Fibroblast of the conjunctiva (primary cell): ENCODE data around the gene PRKAG2.
A peak's percentile ranks its signal among the peaks of the same experiment; 100 is the strongest.

Experiments used
- DNase-seq: peaks from one replicate; pipeline ENCODE4 v3.0.0-alpha.2; 2010; ENCODE audit warnings: low read depth

The PRKAG2 gene

DNA sequence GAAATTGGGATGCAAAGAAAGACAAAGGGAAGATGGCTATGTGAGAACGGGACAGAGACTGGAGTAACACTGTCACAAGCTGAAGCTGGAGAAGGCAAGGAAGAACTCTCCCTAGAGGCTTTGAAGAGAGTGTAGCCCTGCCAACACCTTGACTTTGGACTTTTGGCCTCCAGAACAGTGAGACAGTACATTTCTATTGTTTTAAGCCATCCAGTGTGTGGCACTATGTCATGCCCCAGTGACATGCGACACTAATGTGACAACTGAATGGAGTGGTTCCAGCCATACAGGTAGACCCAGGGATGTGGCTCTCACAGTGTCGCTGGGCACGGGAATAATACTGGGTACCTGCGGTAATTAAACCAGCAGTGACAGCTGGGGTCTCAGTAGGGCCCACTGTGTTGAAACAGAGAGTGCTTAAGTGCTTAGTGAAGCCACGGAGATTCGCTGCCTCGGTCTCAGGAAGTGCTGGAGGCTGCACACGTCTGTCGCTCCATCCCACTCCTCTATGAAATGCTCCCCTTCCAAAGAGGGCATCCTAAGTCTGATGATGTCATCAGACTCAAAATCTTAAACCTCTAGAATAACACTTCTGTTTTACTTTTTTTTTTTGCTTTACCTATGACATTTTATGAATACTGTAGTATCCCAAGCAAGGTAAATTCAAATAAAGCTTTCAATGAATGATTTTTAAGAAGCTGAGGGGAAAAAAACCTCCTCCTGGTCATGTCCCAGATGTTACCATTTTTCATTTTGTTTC is 202.6 kb downstream of the PRKAG2 start:
- DNase-seq: no peak

DNA sequence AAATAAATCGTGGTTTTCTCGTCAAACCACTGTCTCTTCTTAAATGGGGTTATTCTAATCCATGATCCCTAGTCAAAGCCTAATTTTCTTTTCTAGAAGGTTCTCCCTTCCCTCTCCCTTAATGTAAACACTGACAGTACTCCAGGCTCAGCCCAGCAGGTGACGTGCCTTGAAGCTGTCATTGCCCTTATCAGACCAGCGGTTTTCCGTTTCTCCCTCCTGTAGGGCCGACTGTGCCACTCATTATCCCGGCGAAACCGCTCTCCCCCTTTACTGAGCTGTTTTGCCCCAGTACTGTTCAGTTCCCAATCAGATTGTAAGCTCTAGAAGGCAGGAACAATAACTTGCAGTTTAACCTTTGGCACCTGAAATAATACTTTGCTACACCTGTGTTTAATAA is 203.7 kb downstream of the PRKAG2 start:
- DNase-seq: no peak

DNA sequence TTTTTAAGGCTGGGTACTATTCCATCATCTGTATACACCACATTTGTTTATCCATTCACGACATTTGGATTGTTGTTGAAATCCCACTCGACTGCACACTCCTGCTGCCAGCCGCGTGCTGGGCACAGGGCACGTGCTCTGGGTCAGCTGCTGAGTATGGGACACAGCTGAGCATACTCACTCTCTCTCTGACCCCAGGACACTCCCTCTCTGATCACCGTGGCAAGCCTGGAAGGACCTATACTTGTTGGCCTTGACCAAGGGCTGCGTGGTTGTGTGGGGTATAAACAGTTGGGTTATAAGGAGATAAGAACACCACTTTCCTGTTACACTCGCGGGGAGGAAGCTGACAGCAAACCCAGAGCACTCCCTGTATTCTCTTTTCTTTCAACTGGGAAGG is 204.2 kb downstream of the PRKAG2 start:
- DNase-seq: no peak

DNA sequence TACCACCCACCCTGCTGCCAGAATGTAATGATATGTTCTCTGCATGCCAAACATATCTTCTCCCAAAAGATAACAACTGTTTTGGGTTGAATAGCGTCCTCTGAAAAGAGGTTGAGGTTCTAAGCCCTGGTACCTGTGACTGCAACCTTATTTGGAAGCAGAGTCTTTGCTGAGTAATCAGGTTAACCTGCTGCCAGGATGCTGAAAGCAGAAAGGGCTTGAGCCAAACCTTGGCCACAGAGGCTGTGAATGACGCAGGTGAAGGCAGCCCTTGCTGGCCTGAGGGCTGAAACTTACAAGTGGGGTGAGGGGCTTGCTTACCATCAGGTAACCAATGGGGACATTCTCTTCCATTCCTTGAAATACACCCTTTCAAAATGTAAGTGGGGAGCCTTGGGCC is 205.4 kb downstream of the PRKAG2 start:
- no peak for DNase-seq

DNA sequence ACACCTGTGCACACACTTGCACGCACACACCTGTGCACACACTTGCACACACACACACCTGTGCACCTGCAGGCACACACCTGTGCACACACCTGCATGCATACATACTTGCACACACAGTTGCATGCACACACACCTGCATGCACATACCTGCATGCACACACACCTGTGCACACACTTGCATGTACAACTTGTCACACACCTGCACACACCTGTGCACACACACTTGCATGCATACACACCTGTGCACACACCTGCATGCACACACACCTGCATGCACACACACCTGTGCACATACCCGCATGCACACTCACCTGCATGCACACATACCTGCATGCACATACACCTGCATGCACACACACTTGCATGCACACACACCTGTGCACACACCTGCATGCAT is 207.2 kb downstream of the PRKAG2 start:
- DNase-seq: no peak

DNA sequence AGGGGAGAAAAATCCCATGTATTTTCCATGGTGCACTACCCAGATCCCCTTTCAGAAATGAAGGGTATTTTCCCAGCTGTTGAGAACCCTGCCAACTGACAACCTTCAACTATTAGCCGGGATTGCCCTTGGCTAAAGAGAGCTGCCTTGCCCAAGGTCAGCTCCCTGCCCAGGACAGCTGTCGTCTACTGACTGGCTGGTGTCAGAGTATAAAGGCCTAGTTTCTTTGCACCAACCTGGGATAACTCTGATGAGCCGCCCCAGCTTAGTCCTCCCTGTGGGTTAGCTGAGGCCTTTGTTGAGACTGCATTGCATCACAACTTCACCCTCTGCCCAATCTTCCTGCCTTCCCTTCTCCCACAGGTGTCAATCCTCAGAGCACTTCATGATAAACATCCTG is 210.0 kb downstream of the PRKAG2 start:
- no peak for DNase-seq

DNA sequence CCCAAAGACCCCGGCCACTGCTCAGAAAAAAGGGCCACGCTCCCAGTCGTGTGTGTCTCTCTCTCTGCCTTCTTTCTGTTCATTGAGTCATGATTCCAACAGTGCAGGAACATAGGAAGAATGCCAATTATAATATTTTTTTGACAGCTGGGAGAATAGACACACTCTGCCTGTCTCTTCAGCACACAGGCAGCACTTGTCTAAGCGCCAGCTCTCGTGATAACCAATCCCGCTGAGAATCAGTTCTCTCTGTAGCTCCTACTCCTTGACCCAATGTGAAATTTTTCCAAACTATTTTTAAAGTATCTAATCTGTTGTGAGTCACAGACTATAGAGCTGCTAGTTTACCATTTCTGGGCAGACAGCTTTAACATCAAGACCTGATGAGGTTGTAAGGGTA is 211.5 kb downstream of the PRKAG2 start:
- DNase-seq: peak; percentile 61

DNA sequence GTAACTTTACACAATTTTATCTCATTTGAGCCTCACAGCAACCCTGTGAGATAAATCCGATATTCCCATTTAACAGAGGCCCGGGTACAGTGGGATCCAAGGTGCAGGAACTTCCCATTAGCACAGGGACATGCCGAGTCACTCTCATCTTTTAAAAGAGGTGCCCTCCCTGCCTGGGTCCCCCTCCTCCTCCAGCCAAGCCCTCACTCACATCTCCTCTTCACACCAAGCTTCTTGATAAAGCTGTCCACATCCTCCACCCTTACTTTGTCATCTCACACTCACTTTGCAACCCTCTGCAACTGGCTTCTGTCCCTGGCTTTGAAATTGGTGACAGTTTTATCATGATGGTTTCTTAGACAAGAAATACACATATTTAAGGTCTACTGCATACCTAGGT is 212.6 kb downstream of the PRKAG2 start:
- DNase-seq: no peak

DNA sequence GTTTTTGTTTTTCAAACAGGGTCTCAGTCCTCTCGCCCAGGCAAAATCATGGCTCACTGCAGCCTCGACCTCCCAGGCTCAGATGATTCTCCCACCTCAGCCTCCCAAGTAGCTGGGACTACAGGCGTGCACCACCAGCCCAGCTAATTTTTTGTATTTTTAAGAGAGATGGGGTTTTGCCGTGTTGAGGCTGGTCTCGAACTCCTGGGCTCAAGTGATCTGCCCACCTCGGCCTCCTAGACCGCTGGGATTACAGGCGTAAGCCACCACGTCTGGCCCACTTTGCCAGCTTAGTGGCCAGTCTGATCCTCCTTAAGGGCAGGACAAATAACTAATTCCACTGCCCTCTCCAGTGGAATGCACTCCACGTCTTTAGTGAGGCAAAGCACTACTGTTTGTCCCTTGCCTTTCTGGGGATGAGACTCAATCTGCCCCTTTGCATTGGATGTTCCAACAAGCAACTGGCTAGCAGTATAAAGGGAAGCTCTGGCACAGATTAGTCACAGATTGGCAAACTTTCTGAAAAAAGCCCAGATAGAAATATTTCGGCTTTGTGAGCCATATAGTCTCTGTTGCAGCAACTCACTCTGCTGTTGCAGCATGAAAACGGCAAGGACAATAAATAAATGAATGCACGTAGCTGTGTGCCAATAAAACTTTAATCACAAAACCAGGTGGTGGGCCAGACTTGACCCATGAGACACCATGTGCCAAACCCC is 213.4 kb downstream of the PRKAG2 start:
- DNase-seq: peak; percentile 47

DNA sequence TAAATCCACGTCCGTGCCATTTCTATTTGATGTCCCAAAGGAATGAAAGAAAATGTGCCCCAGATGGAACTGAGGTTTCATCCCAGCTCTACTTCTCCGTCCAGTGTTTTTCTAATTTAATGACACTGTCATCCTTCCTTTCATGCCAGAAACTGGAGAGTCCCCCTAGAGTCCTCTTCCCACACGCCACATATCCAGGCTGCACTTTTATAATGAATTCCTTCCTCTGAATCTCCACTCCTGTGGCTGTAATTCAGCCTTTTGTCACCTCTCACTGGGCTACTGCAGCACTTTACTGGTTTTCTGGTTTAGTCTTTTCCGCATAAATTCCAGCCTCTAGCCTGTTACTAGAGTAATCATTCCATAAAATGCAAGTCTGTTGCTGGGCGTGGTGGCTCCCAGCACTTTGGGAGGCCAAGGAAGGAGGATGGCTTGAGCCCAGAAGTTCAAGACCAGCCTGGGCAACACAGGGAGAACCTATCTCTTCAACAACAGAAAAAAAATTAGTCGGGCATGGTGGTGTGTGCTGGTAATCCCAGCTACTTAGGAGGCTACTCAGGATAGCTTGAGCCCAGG is 214.6 kb downstream of the PRKAG2 start:
- no peak for DNase-seq

DNA sequence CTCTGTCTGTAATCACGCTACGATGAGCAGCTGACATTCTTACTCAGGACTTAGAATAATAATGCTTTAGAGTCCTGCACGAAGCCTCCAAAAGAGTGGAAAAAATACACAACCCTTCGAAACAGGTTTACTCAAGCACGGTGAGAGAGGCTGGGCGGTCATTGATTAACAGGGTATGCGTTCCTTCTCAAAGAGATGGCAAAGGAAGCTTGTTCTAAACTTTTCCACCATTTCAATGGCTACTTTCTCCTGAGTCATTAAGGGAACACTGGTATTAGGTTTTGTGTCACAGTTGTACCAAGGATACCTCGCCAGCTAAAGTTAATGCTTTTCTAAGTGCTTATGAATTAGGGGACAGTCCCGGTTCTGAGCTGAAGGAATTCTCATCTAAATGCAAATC is 215.3 kb downstream of the PRKAG2 start:
- DNase-seq: no peak

DNA sequence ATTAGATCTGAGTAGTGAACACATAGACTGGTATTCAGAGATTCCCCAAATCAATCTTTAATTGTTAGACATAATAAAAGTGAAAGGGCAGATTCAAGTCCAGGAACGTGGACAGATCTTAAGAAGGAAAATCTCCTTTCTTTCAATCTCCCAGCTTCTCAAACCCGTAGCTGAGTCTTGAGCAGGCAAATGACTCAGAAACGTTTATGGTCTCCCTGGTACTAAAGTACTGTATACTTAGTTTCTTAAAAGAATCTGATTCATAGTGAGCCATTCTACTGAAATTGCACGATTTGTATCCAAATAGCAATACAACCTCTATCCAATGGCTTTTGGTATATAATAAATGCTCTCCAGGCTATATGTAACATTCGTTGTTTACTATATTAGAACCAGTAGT is 216.8 kb downstream of the PRKAG2 start:
- DNase-seq: no peak

DNA sequence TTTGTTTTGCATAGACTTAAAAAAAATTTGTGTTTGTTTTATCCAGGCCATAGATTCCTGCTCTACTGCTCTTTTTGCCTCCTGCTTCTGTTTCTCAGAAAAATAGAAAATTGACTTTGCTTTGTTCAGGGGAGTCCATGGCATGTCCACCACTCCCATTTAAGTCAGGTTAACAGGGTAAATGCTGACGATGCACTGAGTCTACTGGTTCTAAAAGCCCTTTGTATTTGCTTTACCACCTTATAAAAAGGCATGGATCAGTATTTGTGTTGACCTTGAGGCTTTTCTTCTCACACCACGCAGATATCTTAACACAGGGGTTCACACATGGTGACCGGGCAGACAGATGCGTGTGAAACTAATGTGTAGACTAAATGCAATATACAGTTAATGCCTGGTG is 217.7 kb downstream of the PRKAG2 start:
- DNase-seq: no peak

DNA sequence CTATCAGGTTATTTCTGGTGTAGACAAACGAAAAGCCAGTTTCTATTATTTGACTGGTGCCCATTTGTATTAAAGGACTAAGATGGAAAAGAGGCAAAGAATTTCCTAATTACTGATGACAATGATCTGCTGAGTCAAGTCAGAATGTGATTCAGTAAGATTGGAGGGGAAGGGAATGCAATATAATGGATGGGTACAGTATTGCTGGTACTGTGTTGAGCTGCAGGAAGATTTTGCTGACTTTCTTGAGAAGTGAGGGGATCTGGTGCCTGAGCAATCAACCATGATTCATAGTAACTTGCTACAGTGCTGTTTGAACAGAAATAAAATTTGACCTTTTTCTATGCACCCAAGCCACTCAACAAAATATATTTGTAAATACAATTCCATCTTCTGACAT is 218.1 kb downstream of the PRKAG2 start:
- DNase-seq: no peak

DNA sequence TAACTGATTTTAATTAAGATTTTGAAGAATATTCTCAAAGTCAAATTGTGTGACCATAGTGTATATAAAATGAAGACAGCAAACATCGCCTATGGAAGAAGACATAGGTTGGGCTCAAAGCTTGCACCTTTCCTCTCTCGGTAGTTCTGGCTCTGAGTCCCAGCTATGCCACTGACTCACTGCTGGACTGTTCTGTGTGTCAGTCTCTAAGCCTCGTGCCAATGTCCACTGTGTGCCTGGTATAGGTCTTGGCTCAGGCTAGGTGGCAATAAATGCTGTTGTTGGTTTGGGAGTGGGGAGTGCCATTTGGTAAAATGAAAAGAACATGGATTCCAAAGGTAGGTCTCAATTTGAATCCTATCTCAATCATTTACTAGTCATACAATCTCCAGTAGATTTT is 219.7 kb downstream of the PRKAG2 start:
- no peak for DNase-seq

DNA sequence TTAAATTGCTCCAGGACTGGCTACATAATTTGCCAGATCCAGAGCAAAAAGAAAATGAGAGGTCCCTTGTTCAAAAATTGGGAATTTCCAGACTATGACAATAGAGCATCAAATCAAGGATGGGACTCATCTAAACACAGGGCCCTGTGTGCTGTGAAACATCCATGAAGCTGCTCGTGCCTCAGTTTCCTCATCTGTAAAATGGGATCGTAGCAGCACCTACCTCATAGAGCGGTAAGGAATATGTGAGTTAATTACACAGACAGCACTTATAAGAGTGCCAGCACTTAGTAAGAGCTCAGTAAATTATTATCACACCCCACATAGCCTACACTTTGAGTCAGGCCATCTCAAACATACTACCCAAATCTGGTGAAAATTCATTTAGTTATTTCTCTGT is 221.4 kb downstream of the PRKAG2 start:
- DNase-seq: no peak

DNA sequence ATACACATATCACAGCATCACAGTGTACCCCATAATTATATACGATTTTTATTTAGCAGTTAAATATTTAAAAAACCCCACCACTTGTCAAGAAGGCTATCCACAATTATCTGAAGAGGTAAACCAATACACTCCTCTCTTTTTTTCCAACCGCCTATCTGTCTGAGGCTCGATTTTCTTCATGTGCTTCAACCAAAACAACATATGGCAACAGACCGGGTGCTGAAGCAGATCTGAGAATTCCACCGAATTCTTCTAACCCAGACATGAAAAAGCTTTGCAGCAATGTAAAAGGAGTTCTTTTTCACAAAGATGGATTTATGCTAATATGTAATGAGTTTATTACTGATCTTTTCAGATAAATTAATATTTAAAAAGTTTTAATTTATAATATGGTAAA is 224.8 kb downstream of the PRKAG2 start:
- DNase-seq: no peak

DNA sequence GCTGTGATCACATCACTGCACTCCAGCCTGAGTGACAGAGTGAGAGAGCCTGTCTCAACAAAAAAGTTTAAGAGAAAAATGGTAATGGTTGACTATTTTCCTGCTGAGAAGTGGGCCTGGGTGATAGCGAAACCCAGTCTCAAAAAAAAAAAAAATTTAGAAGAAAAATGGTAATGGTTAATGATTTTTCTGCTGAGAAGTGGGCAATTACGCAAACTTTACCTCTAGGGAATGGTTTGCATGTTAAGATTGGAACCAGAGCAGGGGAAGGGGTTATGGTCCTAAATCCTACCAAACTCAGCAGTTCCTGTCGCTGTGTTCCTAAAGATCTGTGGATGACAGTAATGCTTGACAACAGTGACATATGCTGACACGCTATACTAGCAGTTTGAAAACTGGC is 226.8 kb downstream of the PRKAG2 start:
- DNase-seq: no peak

DNA sequence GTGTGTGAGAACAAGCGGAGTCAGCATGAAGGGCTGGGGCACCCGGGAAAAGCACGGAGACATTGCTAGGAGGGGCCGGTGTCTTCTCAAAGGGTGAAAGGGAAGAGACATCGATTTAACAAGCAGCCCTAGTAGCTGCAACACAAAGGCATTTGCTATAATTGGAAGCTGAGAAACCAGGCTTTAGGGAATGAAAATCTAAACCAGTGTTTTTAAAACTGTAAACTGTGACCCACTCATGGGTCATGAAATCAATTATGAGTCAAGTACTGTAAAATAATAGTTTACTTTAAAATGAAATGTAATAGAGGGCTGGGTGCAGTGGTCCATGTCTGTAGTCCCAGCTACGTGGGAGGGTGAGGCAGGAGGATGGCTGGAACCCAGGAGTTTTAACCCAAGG is 228.5 kb downstream of the PRKAG2 start:
- DNase-seq: no peak

DNA sequence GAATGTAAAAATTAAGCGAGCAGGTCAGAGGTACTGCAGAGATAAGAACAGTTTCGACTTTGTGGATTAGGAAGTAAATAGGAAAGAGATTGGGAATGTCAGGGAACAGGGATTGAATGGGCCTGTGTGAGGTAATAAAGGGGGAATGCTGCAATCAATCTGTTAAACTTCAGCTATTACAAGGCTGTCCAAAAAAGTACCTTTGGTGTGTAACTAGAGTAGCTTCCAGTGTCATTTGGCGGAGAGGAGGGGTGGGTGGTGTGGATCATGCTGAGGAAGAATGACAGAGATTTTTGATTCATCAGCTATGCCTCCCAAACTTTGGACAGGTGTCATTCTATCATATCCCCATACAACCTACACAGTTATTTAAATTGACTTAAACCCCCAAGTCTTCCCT is 229.0 kb downstream of the PRKAG2 start:
- DNase-seq: no peak

DNA sequence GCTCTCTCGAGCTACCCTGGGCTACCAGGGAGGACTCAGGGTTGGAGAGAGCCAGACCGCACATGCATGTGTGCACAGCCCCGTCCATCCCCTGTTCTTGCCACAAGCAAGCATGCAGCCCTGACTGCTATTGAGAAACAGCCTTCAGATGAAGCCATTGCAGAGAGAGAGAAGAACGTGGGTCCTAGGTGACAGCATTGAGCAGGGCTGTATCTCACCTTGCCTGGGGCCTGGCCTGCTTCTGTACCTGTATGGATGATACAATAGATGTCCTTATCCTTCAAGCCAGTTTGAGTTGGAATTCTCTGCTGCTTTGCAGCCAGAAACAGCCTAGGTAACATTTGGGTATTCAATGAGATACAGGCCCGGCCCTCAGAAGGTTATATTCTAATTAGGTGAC is 229.9 kb downstream of the PRKAG2 start:
- DNase-seq: no peak

DNA sequence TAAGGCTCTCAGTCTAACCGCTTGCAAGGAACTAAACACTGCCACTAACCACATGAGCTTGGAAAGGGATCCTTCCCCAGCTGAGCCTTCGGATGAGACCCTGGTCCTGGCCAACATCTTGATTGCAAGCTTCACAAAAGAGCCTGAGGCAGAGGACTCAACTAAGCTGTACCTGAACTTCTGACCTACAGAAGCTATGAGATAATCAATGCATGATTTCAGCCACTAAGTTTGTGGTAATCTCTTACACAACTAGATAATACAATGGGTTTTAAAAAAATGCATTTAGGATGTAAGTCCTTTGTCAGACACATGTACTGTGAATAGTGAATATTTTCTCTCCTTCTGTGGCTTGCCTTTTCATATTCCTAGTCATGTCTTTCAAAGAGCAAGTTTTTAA is 231.6 kb downstream of the PRKAG2 start:
- no peak for DNase-seq

DNA sequence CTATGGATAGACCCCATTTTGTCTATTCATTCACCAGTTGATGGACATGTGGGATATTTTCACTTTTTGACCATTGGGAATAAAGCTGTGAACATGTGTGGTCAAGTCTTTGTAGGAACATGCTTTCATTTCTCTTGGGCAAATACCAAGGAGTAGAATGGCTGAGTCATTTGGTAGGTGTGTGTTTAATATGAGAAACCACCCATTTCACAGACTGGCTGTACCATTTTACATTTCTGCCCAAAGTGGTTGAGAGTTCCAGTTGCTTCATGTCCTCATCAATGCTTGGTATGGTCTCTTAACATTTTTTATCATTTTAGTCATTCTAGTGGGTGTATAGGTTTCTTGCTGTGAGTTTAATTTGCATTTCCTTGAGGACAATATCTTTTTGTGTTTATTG is 232.4 kb downstream of the PRKAG2 start:
- DNase-seq: no peak

DNA sequence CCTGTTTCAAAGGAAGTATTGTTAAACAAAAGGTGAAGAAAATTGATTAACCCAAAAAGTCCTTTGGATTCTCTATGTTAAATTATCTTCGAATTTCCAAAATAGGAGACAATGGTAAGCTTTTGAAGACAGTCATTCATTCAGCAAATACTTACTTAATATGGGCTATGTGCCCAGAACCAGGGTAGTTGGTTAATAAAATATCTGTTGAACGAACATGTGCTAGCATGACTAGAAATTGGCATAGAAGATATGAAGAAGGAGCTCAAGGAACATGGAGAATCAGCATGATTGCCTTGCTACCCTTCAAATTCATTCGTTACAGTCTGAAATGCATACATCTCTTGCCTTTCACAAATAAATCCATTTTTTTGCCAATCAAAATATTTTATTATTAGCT is 234.2 kb downstream of the PRKAG2 start:
- DNase-seq: no peak
